ACHN (cell line): ENCODE results near the gene ESPN.
A peak's percentile ranks its signal among the peaks of the same experiment; 100 is the strongest.
"Not testable (repeated sequence)": the region's sequence is repeated elsewhere in the genome, so short reads cannot be mapped to it uniquely, and the experiment has no call there.

Experiments used
- DNase-seq: peaks from one replicate; pipeline ENCODE4 v3.0.0-alpha.2; 2015
- in situ Hi-C: cut with HindIII; loops from 2 replicates; pipeline ENCODE4 v1.10.0; 2017; ENCODE audit warnings: low sequenced_read_pairs, low pct_ligation_motif_present, low pct_unique_long_range_greater_than_20kb

Gene ESPN

DNA sequence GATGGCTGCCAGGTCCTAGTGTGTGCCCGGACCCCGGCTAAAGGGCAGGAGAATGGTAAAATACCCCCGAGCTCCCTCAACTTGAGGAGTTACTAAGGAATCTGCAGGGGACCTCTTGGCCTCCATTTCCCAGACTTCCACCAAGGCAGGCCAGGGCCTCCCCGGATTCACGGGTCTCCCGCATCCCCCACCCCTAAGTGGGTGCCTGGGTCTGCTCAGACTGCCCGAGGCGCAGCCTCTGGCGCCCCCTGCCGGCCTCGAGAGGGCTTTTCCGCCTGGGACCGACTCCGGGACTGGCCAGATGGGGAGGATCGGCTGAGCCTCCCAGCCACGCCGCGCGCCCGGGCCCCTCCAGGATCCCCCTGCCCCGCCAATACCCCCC, 65.2 kb downstream of the ESPN start:
- peak; percentile 75 for DNase-seq
- in situ Hi-C loops: no loop called here

DNA sequence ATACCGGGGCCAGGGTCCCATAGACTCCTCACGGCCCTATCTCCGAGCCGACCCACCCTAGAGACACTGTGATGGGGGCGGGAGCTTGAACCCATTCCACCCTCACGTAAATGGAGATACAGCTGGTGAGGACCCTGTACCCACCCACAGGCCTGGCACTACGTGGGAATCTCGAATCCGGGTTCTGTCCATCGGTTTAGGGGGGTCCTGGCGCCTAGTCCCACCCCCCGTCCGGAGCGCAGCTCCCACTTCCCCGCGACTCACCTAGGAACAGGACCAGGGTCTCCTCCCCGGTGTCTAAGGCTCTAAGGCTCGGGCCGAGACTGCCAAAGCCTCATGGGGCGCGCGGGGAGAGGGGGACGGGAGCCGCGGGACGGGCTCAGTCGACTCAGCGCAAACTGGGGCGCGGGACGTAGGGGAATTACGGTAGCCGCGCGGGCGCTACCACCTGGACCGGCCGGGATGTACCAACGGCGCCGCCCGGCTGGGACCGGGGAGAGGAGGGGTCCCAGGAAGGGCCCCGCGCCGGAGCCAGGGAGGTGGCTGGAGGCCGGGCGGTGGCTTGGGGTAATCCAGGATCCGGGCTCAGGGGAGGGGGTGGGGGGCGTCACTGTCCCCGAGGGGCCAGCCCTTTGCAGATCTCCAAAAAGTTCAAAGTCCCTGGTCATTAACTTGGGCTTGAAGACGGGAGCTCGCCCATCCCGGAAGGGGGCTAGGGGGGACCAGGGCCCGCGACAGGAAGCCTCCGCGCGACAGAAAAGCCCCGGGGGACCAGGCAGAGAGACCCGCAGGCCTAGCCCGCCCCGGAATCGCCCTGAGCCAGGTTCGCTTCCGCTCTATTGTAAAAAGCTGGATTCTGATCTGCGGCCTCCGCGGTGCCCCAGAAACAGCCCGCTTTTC, 65.9 kb downstream of the ESPN start:
- in situ Hi-C loops: no loop called here
- peak; percentile 71 for DNase-seq

DNA sequence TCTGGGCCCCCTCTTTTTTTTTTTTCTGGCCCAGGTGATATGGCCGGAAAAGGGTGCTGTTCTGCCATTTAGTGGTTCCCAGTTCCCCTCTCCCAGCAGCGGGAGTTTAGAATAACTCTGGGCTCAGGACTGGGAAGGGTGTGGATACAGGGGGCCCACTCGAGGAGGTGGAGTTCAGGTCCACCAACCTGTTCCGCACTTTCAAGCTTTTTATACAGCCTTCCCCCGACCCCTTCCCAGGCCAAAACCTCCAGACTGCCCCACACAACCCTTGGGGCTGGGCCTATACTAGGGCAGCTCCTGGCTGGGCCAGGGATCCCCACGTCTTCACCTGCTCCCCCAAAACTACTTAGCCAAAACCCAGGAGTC, 66.5 kb downstream of the ESPN start:
- peak; percentile 38 for DNase-seq
- in situ Hi-C loops: no loop called here

DNA sequence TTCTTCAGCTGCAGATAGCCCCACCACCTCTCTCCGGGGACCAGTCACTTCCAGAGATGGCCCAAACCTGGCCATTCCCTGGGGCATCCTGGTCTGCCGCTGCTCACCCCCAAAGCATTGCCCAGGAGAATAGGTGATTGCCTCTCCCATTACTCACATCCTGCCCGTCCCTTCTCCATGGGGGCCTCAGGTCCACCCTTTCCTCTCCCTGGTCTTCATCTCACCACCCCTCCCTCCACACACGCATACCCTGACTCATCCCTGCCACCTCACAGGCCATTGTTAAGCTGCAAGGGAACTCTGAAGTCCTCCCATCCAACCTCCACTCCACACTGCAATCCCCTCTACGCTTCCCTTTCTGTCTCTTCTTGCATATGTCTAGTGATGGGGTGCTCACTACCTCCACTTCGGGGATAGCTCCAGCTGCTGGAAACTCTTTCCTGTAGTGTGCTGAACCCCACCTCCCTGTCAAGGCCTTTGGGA, 66.9 kb downstream of the ESPN start, which contains the start of gene PLEKHG5:
Gene PLEKHG5, minus strand, starts transcription at position 188 of the 483 bp plus-strand sequence. CDS start 14,096 bp downstream, outside the sequence.
- in situ Hi-C loops: no loop called here
- DNase-seq: peak; percentile 77

DNA sequence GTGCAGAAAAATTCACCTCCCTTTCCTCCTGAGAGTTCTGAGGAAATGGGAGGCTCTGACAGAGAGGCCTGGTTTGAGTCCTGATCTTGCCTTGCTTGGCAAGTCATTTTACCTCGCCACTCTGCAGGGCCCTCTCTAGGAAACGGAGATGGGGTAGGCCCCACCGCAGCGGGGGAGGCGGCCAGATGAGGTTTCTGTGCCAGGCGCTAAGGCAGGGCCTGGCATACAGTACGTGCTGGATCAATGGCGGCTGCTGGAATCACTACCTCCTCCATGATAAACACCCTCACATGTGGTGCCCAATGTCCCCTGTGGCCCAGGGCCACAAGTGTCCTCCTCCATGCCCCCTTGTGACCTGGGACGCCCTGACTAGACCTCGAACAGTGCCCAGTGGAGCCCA, 67.4 kb downstream of the ESPN start:
- no peak for DNase-seq

DNA sequence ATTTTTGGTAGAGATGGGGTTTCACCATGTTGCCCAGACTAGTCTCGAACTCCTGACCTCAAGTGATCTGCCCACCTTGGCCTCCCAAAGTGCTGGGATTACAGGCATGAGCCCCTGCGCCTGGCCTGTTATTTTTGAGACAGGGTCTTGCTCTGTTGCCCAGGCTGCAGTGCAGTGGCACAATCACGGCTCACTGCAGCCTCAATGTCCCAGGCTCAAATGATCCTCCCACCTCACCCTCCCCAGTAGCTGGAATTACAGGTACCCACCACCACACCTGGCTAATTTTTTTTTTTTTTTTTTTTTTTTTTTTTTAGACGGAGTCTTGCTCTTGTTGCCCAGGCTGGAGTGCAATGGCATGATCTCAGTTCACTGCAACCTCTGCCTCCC, 69.3 kb downstream of the ESPN start:
- DNase-seq, in situ Hi-C loops: not testable (repeated sequence)

More for the DNA sequence above, 67.4 kb downstream of the ESPN start:
- in situ Hi-C loops: no loop called here

DNA sequence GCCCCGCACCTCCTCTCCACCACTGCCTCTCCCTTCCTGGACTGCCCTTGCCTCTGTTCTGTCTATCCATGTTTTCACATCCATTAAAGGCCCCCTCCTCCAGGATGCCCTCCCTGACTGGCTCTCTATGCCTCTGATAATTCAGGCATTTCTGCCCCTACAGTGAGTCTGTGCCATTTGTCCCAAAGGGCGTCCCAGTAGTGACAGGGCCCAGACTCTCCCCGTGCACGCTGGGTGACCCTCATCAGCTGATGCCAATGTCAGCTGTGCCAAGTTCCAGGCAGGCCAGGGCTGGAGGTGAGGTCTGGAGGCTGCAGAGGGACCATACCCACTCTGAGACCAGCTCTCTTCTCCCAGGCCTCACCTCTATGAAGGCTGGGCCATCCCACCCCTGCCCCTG, 70.1 kb downstream of the ESPN start:
- in situ Hi-C loops: no loop called here
- no peak for DNase-seq

DNA sequence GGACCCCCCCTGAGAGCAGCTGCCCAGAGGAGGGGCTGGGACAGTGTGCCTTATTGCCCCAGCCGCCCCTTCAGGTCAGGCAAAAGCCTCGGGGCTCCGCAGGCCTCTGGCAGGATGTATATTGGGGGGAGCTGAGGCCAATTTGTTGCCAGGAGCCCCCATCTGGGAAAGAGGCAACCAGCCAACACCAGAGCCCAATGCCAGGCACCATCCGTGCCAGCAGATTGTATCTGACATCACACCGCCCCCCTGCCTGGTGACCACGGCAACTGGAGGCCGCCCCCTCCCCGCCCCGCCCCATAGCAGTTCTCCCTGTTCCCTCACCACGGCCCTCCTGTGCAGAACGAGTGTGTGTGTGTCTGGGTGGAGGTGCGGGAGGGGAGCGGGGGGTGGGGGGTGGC, 70.5 kb downstream of the ESPN start:
- DNase-seq: no peak
- in situ Hi-C loops: no loop called here

DNA sequence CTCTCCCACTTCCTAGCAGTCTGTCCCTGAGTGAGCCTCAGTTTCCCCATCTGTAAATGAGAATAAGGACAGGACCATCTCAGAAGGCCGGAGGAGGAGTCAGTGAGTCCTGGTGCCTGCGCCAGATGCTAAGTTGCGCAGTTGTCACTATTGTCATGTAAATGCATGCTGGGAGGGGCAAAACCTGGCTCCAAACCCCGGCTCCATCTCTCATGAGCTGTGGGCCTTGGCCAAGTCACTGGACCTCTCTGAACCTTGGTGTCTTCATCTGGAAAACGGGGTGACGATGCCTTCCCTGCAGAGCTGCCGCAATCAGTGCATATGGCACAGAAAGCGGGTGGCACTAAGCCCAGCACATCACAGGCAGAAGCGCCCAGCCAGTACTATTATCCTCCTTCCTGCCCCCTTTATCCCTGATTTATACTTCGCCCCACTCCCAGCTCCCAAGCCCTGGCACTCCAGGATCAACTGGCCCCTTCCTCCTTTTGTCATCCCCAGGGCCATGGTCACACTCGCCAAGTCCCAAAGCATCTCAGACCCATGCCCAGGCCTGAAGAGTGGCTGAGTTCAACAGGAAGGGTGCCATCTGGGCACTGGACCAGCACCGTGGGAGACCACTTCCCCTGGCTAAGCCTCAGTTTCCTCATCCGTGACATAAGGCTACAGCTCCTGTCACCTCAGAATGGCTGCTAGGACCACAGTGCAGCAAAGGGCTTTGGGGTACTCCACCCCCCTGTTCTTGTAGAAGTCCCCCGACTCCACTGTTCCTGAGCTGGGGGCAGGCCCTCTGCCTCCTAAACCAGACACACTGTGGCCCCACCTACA, 71.2 kb downstream of the ESPN start:
- in situ Hi-C loops: no loop called here
- no peak for DNase-seq

DNA sequence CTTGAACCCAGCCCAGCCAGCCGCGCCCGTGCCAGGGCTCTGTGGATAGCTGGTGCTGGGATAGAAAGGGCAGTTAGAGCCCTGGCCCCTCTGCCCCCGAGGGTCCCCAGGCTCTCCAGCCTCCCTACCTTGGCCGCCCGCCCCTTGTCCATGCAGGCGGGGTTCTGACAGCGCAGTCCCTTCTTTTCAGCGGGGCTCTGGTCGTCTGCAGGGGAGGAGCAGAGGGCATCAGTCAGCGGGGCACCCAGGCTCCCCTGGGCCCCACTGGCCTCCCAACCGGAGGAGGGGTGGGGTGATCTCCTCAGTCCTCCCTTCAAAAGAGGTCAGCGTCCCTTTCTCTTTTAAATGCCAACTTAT, 71.8 kb downstream of the ESPN start:
- in situ Hi-C loops: no loop called here
- no peak for DNase-seq

DNA sequence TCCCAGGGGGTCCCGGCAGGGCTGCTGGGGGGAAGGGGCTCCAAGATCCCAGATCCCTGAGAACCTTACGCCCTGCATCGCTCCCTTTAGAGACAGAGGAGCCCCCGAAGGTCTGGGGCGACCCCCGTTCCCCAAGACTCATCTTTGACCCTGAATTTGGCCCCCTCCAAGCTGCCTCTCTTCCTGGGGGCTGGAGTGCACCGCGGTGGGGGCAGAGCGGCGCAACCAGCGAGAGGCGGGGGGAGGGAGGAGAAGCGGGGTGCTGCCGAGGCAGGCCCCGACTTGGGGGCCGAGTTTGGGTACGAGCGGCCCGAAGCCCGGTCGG, 72.3 kb downstream of the ESPN start:
- no peak for DNase-seq
- in situ Hi-C loops: no loop called here

DNA sequence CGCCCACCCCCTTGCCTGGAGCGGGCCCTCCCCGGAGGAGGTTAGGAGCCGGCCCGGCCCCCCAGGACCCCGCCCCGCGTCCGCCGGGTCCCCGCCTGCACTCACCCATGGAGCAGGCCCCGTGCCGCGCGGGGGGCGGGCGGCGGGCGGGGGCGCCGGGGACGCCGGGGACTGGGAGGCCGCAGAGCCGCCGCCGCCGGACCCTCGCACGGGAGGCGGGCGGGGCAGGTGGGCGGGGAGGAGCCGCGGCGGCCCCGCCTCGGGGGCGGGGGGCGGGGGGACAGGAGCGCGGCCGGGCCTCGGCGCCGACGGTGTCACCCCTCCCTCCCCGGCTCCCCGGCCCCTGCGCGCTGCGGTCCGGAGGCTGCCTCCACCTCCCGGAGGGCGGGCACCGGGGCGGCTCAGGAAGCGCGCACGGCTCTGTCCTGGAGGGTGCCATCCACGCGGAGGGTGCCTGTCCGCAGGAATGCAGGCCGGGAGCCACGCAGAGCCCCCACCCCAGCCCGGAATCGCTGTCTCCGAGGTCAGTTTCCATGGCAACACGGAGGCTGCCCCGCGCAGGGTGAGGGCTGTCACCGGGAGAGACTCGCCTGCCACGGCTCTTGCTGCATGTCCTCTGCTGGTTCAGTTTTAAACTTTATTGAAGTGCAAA, 72.8 kb downstream of the ESPN start:
- in situ Hi-C loops: no loop called here
- DNase-seq: peak; percentile 62

DNA sequence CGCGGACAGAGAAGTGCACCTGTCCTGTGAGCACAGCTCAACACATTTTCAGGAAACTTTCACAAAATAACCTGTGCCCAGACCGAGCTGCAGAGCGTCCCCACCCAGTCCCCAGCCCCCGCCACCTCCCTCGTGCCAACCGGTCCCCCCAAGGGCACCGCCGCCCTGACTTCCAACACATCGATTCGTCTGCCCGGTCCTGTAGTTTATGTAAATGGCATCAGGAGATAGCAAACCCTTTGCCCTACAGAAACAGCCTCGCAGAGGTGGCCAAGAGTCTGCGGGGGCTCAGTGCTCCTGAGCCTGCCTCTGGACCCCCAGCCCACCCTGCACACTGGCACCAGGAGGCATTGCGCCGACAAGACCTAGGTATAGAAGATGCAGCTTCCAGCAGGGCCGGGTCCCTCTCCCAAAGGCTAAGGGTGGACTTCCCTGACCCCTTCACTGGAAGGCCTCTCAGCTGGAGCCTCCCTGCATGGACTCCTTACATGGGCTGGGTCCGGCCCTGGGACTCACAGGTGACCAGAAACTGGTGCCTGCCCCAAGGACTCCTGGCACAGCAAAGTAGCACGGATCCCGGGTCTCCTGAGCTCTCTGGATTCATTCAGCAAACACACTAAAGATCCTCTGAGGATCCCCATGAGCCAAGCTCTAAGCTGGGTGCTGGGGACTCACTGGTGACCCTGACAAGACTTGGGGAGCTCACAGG, 73.4 kb downstream of the ESPN start:
- no peak for DNase-seq
- in situ Hi-C loops: no loop called here

DNA sequence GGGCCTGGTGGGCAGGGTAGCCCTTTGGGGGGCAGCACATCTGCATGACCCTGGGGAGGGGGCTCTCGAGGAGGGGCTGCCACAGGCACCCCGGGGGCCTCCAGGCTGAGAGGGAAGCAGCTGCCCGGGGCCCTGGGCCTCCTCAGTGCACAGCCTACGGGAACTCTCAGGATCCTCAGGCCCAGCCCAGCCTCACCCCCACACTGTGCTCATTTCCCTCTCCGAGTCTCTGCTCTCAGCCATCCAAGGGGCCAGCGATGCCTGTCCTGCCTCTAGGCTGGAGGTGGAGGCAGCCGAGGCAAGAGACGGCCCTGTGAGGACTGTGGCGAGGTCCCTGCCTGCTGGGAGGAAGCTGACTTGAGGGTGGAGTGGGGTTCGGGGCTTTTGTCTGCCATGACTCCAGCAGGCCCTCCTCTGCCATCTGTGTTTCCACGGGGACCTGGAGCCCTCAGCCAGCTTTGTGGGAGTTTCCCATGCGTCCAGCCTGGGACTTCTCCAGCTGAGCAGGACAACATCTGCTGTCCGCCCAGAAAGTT, 74.1 kb downstream of the ESPN start:
- in situ Hi-C loops: no loop called here
- no peak for DNase-seq

DNA sequence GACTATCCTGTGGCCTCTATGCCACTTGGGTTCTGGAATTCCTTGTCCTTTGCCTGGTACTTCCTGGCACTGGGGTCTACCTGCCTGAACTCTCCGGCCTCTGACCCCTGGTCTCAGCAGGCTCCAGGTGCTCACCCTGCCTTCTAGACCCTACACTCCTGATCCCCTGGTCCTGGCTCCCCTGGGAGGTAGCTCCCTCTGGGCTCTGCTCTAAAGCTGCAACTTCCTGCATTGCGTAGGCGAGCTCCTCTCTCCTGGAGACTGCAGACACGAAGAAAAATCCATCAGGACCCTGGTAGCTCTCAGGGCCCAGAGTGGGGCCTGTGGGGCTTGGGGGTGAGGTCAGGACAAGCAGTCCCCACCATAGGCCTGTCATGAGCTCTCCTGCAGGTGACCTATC, 74.7 kb downstream of the ESPN start:
- no peak for DNase-seq
- in situ Hi-C loops: no loop called here

DNA sequence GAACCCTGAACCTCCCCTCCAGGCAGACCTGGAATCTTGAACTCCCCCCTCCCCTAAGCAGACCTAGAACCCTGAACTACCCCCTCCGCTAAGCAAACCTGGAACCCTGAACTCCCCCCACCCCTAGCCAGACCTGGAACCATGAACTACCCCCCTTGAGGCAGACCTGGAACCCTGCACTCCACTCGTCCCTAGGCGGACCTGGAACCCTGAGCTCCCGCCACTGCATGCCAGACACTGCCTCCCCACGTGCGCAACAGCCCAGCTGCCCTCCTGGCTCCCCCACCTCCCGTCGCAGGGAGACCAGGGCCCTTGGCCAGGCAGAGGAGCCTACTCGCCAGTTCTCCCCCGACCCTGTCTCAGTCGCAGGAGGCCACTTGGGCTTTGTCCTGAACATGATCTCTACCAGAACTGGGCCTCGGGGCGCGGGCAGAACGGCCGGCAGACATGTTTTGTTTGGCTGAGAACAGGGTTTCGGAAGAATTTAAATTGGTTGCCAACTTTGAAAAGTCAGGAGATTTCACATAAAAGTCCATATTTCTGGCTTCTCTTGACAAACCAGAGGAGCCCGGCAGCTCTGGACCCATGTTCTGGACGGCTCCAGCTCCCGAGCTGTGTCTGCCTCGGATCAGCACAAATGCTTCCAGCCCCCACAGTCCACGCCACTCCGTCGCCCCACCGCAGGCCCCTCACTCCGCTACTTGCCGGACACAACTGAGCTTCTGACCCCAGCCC, 76.1 kb downstream of the ESPN start:
- in situ Hi-C loops: no loop called here

DNA sequence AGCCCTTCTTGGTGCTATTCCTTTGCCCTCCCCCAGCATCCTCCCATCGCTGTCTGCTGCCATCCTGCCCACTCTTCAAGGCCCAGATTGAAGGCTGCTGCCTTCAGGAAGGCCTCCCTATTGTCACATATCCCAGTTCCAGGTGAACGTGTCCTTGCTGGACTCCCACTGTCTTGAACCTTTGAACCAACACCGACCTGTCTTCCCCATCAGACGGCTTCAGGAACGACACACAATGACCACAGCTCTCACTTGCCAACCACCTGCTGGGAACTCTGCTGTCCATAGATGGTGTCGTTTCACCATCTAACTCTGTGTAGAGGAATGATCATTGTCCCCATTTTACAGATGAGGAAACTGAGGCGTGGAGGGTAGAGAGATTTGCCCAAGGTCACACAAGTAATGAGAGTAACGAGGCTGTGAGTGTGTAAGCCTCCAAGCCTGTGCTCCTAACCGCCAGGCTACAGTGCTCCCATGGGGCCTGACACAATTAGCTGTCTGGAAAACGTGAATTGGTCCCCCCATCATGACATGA, 76.8 kb downstream of the ESPN start:
- DNase-seq: no peak
- in situ Hi-C loops: no loop called here

More for the DNA sequence above, 76.1 kb downstream of the ESPN start:
- DNase-seq: no peak
